Kidney epithelial cell (primary cell): ENCODE results near the gene ERC2. TPM values are rescaled to one million over a fixed set of nuclear protein-coding genes. Genes with fewer than 3 reads are reported as not detected.

Source experiments
- DNase-seq: peaks from one replicate; pipeline ENCODE4 v3.0.0-alpha.2; 2010; ENCODE audit warnings: low read depth
- H3K27me3 ChIP-seq: 2 replicates; pipeline ENCODE4 v1.6.0; 2011; ENCODE audit warnings: low read length; ENCODE audit not compliant: control insufficient read depth, insufficient read depth
- H3K36me3 ChIP-seq: 2 replicates; pipeline ENCODE4 v1.5.1; 2011; ENCODE audit warnings: low read length; ENCODE audit not compliant: control insufficient read depth, insufficient read depth
- H3K4me3 ChIP-seq: 2 replicates; pipeline ENCODE4 v1.5.1; 2011; ENCODE audit warnings: low read depth, mild to moderate bottlenecking, control low read depth, low read length
- total RNA-seq: library from RNA; depleted of rRNA; stranded (reverse); fragments of >200 nt; gene quantifications from 2 replicates; pipeline ENCODE4 v1.2.3, GENCODE V29; 2015
- TF ChIP-seq, protein P1 (sequence below): IDR thresholded peaks from 2 replicates; pipeline ENCODE4 v1.5.1; 2011; ENCODE audit warnings: mild to moderate bottlenecking, moderate library complexity, low read length, control low read depth, inconsistent platforms; ENCODE audit not compliant: insufficient read depth, poor library complexity, severe bottlenecking

The ERC2 gene
- total RNA-seq, 1 donor from 2014 or later: 17.0 TPM

DNA sequence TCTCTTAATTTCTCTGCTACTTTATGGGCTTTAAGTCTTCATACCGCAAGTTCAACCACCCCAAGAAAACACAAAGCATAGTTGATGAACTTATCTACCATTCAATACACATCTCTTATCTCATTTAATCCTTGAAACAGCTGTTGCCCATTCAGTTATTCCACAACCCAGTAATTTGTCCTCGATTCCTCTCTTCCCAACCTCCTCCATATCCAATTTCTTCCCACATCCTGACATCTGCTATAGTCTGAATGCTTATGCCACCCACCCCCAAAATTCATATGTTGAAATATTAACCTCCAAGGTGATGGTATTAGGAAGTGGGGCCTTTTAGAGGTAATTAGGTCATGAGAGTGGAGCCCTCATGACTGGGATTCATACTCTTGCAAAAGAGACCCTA, 345.4 kb downstream of the ERC2 start:
- DNase-seq: no peak
- Histone ChIP-seq H3K36me3 (no peaks in the 10 kb centered on the region), H3K4me3 (no peak overlapping the region), H3K27me3 (no peaks in the 10 kb centered on the region)
- TF ChIP-seq, protein P1, sequence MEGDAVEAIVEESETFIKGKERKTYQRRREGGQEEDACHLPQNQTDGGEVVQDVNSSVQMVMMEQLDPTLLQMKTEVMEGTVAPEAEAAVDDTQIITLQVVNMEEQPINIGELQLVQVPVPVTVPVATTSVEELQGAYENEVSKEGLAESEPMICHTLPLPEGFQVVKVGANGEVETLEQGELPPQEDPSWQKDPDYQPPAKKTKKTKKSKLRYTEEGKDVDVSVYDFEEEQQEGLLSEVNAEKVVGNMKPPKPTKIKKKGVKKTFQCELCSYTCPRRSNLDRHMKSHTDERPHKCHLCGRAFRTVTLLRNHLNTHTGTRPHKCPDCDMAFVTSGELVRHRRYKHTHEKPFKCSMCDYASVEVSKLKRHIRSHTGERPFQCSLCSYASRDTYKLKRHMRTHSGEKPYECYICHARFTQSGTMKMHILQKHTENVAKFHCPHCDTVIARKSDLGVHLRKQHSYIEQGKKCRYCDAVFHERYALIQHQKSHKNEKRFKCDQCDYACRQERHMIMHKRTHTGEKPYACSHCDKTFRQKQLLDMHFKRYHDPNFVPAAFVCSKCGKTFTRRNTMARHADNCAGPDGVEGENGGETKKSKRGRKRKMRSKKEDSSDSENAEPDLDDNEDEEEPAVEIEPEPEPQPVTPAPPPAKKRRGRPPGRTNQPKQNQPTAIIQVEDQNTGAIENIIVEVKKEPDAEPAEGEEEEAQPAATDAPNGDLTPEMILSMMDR: no peak

DNA sequence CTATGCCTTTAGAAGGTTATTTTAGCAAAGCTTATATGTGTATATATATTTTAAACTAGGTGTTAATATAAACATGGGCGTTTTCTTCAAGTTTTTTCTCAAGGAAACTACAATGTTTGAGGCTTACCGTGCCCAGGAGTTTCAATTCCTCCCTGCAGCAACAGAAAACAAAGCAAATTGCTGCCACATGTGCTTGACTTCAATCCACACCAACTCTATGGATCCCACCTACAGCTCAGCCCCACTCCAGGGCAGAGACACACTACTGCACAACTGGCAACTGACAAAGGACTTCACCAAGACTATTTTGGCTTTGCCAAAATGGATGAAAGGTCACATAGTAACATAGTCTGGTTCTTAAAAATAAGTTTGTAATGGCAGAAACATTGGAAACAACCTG, 346.6 kb downstream of the ERC2 start:
- Histone ChIP-seq H3K36me3 (no peaks in the 10 kb centered on the region), H3K4me3 (no peak overlapping the region), H3K27me3 (no peaks in the 10 kb centered on the region)
- no peak for DNase-seq
- TF ChIP-seq, protein P1: no peak

DNA sequence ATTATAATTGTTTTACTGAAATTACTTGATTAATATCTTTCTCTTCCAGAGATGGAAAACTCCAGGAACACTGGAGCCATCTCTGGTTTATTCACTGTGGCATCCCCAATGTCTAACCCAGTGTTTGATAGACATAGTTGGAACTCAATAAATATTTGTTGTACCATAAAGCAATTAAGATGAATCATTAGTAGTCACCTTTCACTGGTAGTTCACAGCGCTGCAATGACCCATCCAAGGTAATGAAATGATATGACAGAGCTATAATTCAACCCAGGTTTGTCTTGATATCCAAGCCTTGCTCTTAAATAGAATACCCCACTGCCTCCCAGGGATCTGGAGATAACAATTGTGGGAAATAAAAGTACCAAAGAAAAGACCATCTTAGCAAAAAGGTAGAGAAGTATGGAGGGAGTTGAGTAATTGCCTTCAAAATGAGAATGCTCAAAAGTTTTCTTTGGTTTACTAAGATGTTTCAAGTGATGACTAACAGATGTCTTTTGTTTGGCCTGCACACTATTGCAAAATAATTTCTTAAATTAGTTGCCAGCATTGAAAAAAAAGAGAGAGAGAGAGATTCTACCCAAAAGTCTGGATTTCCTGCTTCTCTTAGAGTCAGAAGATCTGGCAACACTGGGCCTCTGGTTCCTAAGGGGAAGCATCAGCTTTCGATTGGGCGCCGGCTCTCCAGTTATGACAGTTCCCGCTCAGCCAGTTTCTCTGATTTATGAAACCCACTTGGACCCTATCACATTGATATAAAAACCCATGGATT, 348.5 kb downstream of the ERC2 start:
- Histone ChIP-seq H3K4me3 (no peak overlapping the region), H3K36me3 (no peaks in the 10 kb centered on the region), H3K27me3 (no peaks in the 10 kb centered on the region)
- DNase-seq: no peak
- TF ChIP-seq, protein P1: no peak

DNA sequence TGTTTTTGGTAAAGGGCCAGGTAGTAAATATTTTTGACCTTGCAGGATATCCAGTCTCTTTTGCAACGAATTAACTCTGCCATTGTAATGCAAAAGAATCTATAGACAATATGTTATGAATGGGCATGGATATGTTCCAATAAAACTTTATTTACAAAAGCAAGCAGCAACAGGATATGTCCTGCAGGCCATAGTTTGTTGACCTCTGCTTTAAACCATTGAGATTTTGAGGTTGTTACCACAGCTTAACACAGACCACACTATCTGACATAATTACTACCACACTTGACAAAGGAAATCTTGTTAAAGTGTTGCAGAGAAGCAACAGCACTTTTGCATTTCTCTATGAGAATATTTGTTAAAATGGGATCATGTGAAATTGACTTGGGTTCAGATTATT, 349.3 kb downstream of the ERC2 start:
- Histone ChIP-seq H3K27me3 (no peaks in the 10 kb centered on the region), H3K36me3 (no peaks in the 10 kb centered on the region), H3K4me3 (no peak overlapping the region)
- no peak for DNase-seq
- TF ChIP-seq, protein P1: no peak

DNA sequence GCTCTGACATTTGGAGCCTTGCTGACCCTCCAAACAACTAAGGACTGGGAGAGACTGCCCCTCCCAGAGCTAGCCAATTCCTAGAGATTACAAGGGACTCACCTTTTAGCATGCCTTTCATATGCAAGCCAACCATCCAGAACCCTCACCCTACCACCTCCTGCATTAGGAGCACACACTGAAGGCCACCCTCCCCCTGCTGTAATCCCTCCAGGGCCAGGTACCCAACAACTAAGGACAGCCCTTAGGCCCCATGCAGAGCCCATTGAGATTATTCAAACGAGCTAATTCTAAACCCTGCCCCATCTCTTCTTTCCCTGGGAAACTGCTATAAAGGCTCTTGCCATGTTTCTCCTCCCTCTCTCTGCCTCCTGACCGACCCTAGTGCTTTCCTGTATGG, 352.6 kb downstream of the ERC2 start:
- TF ChIP-seq, protein P1: no peak
- Histone ChIP-seq H3K4me3 (no peak overlapping the region), H3K27me3 (no peaks in the 10 kb centered on the region), H3K36me3 (no peaks in the 10 kb centered on the region)
- no peak for DNase-seq

DNA sequence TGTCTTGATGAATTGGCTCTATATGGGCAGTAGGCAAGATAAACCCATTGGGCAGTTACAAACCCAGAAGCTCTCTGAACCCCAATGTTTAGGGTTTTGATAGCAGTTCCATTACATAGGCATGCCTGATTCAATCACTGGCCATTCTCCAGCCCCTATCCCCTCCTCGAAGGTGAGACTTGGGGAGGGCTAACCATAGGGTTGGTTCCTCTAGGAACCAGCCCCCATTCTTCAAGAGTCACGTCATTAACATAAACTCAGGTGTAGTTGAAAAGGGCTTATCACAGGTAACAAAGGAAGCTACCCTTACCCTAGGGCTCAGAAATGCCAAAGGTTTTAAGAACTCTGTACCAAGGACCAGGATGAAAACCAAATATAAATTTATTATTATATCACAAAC, 353.1 kb downstream of the ERC2 start:
- TF ChIP-seq, protein P1: no peak
- no peaks in the 10 kb centered on the region for H3K27me3 ChIP-seq
- no peak overlapping the region for H3K4me3 ChIP-seq
- H3K36me3 ChIP-seq: no peaks in the 10 kb centered on the region
- DNase-seq: no peak
